Measurements from ENCODE around the gene AMBRA1.
"Not testable (repeated sequence)": the region's sequence is repeated elsewhere in the genome, so short reads cannot be mapped to it uniquely, and the experiment has no call there.

Gene AMBRA1

GRCh38 chr11:46378811-46379481, 214.9 kb downstream of the AMBRA1 start:
- DNase-seq = no peak

- no peak for DNase-seq
Measured at GRCh38 chr11:46378296-46378695, 215.5 kb downstream of the AMBRA1 start.

- no peak for DNase-seq
Measured at GRCh38 chr11:46377831-46378230, 216.0 kb downstream of the AMBRA1 start.

- DNase-seq = no peak
Measured at GRCh38 chr11:46377290-46377689, 216.5 kb downstream of the AMBRA1 start.

GRCh38 chr11:46376258-46377050, 217.4 kb downstream of the AMBRA1 start:
- DNase-seq = no peak

- DNase-seq = no peak
Measured at GRCh38 chr11:46375392-46376101, 218.3 kb downstream of the AMBRA1 start.

- DNase-seq = no peak
Measured at GRCh38 chr11:46374815-46375214, 219.0 kb downstream of the AMBRA1 start.

GRCh38 chr11:46373787-46374740, 219.8 kb downstream of the AMBRA1 start:
- no peak for DNase-seq

GRCh38 chr11:46372501-46372900, 221.3 kb downstream of the AMBRA1 start:
- DNase-seq = not testable (repeated sequence)

GRCh38 chr11:46372086-46372485, 221.7 kb downstream of the AMBRA1 start:
- DNase-seq = no peak

- not testable (repeated sequence) for DNase-seq
Measured at GRCh38 chr11:46371262-46371661, 222.6 kb downstream of the AMBRA1 start.

- DNase-seq = no peak
Measured at GRCh38 chr11:46370253-46370652, 223.6 kb downstream of the AMBRA1 start.

GRCh38 chr11:46369458-46370152, 224.2 kb downstream of the AMBRA1 start:
- peak; percentile 36 for DNase-seq

GRCh38 chr11:46367916-46368267, 225.9 kb downstream of the AMBRA1 start:
- no peak for DNase-seq

GRCh38 chr11:46367244-46367915, 226.4 kb downstream of the AMBRA1 start:
- peak; percentile 67 for DNase-seq

- no peak for DNase-seq
Measured at GRCh38 chr11:46366661-46367161, 227.1 kb downstream of the AMBRA1 start.

GRCh38 chr11:46366260-46366659, 227.6 kb downstream of the AMBRA1 start:
- no peak for DNase-seq

- DNase-seq = no peak
Measured at GRCh38 chr11:46364791-46365190, 229.0 kb downstream of the AMBRA1 start.

- no peak for DNase-seq
Measured at GRCh38 chr11:46364056-46364455, 229.8 kb downstream of the AMBRA1 start.

- no peak for DNase-seq
Measured at GRCh38 chr11:46363455-46364005, 230.3 kb downstream of the AMBRA1 start.

- no peak for DNase-seq
Measured at GRCh38 chr11:46363031-46363407, 230.8 kb downstream of the AMBRA1 start.

All from central memory CD4-positive, alpha-beta T cell (primary cell).